HG03342 (cell line): ENCODE data around the gene NUTM2D.
"Not testable (repeated sequence)": the region's sequence is repeated elsewhere in the genome, so short reads cannot be mapped to it uniquely, and the experiment has no call there.

ENCODE experiments used
- ATAC-seq: cut with Tn5 transposase; IDR thresholded peaks from one replicate; pipeline ENCODE4 v1.9.1; 2021; ENCODE audit warnings: mild to moderate bottlenecking, moderate library complexity; ENCODE audit not compliant: unreplicated experiment

The NUTM2D gene

DNA sequence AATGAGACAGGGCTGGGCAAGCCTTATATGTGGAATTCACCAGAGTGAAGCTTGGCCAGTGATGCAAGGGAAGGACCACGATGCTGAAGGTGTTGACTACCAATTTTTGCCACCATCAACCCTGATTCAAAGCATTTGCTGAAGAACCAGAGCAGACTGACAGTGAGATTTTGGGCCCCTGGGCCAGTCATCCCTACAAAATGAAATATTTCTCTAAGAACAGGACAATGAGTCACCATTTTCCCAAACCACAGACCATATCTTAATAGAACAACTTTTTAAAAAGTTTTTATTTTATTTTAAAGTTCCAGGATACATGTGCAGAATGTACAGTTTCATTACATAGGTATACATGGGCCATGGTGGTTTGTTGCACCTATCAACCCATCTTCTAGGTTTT is 16.5 kb downstream of the NUTM2D start:
- not testable (repeated sequence) for ATAC-seq

DNA sequence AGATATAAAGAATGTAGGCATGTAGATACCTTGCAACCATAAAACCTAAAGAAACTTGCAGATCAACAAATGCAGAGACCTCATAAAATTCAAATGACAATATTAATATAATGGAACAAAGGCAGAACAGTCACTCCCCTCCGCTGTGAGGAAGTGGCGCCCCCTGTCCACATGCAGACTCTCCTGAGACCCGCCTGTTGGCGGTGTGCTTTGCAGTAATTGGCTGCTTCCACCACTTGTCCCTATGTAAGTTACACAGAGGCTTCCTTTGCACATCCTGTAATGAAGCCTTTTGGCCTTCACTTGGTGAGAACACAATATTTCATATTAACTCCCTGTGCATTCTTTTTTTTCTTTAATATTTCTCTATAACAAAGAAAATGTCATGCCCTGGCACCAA is 21.6 kb downstream of the NUTM2D start:
- ATAC-seq = not testable (repeated sequence)

DNA sequence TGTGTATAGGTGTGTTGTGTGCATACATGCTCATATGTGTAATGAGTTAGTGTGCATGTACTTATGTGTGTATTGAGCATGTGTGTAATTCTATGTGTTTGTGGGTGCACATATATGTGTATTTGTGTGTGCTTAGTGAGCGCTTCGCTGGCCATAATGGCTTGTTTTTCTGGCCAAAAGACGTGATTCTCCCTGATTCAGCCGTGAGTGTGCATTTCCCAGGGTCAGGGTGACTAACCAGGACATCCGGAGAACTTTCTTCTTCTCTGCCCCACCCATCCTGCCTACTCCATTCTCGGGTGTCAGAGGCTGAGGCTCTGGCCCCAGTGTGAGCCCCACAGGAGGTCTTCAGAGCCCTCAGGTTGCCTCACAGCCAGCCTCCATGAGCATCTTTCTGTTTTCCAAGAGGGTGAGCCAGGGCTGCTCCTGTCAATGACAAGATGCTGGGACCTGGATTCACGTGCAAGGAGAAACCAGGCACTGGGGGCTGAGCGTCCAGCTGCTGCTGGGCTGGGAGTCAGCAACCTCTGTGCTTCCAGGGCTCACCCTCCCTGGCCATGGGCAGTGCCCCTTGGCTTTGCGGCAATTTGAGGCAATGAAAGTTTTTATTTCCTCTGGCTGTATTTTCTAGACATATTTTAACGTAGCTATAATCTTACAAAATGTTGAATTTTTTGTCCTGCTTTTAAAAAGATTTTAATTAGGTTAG is 25.8 kb downstream of the NUTM2D start:
- not testable (repeated sequence) for ATAC-seq

DNA sequence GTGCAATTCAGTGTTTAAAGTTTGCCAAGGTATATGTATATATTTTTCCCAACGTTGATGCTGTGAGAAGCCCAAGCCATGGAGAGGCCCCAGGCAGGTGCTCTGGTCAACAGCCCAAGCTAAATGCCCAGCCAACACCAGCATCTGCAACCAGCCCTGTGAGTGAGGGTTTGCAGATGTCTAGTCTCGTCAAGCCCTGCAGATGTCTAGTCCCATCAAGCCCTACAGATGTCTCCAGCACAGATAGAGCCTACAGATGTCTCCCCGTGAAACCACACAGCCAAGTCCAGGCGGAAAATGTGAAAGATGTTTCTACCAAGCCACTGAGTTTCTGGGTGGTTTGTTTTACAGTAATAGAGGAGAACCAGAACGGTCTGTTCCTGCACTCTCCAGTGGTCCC is 26.7 kb downstream of the NUTM2D start:
- not testable (repeated sequence) for ATAC-seq

DNA sequence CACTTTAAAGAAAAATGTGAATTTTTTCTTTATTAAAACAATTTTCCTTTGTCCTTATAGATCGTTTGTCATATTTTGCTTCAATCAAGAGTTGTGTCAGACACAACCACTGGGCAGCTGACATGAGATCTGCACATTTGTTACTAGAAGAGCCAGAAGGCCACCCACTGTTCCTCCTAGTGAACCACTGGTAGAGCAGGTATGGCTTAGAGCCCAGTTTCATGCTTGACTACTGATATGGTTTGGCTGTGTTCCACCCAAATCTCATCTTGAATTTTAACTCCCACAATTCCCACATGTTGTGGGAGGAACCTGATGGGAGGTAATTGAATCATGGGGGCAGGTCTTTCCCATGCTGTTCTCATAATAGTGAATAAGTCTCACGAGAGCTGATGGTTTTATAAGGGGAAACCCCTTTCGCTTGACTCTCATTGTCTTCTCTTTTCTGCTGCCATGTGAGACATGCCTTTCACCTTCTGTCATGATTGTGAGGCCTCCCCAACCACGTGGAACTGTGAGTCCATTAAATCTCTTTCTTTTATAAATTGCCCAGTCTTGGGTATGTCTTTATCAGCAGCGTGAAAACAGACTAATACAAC is 28.3 kb downstream of the NUTM2D start:
- ATAC-seq = not testable (repeated sequence)

DNA sequence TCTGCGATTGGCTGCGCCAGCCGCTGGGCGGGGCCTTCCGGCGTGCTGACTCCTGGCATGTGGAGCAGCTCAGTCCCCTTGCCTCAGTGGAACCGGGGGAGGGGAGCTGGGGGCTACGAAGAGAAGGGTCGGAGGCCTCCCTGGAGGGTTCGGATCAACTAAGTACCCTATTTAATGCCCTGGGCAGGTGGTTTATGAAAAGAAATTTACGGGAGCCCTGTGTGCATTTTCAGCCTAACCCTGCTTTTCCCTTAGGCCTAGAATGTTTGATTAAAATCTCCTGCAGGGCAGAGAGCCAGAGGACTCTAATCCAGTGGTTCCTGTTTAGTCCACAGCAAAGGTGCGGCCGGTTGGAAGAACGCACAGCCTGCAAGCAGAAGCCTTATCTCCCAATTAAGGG is 33.8 kb downstream of the NUTM2D start:
- ATAC-seq = not testable (repeated sequence)

DNA sequence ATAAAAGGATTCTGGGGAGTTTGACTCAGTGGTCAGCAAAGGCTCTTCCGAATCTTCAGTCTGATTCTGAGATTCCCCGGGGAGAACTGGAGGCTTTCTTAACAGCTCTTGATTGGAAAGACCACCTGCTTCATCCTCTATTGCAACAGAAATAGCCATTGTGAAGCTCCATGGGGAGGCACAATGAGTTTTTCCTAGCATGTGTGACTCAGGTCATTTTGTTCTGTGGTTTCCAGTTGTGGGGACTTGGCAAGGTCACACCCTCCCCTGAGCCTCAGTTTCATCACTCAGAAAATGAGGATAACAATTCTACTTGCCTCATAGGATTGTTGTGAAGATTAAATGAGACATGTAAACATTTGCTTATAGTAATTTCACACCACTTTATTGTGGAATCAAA is 38.7 kb downstream of the NUTM2D start:
- ATAC-seq = not testable (repeated sequence)

DNA sequence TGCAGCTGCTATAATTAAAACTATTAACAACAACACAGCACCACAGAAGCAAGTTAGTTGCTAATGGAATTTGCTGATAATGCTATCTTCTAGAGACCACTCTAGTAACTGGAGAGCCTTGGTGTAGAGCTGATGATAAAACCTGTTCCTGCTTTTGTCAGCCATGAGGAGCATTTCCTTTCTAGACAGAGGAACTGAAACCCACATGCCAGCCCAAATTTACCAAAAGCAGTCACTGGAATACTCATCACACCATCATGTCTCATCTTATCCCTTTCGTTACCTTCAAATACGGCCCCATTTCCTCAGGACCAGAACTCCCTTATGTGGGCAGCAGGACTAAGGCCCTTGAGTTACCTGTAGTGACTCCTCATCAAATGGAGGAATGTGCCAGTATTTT is 40.9 kb downstream of the NUTM2D start:
- not testable (repeated sequence) for ATAC-seq

DNA sequence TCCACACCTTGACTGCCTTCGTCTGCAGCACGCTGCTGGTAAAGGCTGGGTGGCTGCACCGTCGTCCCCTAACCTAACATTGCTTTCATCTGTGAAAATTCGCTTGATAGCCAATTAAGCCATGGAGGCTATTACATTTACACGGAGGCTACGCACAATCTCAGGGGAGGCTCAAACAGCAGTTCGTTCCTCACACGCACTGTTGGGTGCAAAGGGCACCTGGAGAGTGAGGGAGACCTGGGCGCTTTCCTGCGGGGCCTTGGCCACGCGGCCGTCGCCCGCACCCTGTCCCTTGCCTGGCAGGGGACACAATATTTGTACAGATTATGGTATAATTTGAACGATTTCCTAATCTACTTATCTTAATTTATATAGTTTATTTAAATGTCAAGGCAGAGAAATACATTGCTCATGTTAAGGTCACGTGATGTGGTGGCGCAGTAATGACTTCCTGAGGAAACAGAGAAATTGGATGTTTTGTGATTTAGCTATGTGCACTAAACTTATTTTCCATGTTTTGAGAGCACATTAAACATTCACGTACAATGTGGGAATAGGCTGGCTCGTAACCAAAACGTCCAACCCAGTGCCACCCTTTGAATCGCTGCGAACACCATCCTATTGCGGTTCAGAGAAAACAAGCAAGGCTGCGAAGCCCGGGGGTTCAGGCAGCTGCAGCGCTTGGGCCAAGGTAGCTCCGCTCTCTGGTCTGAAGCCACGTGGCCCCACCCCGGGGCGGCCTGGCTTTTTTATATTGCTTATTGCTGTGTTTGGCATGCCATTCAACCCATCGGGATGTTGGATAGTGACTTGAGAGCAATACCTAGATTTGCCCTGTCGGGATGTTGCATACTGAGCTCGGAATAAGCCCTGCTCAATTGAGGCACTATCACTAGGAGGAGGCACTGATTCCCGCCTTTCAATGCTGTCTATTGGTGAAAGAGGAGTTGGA is 50.2 kb downstream of the NUTM2D start:
- ATAC-seq = not testable (repeated sequence)

DNA sequence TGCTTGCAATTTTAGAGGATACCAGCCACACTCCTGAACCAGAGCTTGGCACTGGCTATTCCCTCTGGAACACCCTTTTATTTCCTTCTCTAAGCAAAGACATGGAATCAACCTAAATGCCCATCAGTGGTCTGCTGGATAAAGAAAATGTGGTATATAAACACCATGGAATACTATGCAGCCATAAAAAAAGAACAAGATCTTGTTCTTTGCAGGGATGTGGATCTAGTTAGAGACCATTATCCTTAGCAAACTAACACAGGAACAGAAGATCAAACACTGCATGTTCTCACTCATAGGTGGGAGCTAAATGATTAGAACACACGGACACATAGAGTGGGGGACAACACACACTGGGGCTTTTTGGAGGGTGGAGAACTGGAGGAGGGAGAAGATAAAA is 56.4 kb downstream of the NUTM2D start:
- ATAC-seq = not testable (repeated sequence)
